Naive thymus-derived CD8-positive, alpha-beta T cell (primary cell): ENCODE results near the gene TESK2. TPM values are rescaled to one million over a fixed set of nuclear protein-coding genes. Genes with fewer than 3 reads are reported as not detected.

Experiments
- ATAC-seq, 2 donors: fragments of 150-1000 bp; cut with Tn5 transposase in 1 of 2; sonication (Bioruptor Pico), chemical (Tn5 transposase) in 1 of 2; 1 replicate in 1 of 2; 2 replicates in 1 of 2; pipeline ENCODE4 v1.10.0; 2021; ENCODE audit warnings: mild to moderate bottlenecking in 2 of 2, moderate library complexity in 2 of 2
- POLR2A ChIA-PET: fragments of 350-600 bp; sonication (Branson Sonifier 250); formaldehyde crosslinking; loops from one replicate; lab custom pipeline; 2021; ENCODE audit warnings: antibody characterized with exemption; lab: Charles Lee
- DNase-seq, 10 donors: peaks; one replicate each; pipeline versions ENCODE4 v3.0.0 to v3.0.0-alpha.2; 2020 to 2022
- H3K27ac Mint-ChIP-seq, 10 donors: one replicate each; pipeline ENCODE4 v1.8.0; 2020 to 2022; ENCODE audit warnings: mild to moderate bottlenecking in 10 of 10, mixed read lengths in 10 of 10, moderate library complexity in 4 of 10, inconsistent platforms in 1 of 10
- H3K27me3 Mint-ChIP-seq, 5 donors: one replicate each; pipeline ENCODE4 v1.8.0; 2021 to 2022; ENCODE audit warnings: mixed read lengths in 5 of 5
- H3K36me3 Mint-ChIP-seq, 3 donors: one replicate each; pipeline ENCODE4 v1.8.0; 2020 to 2022; ENCODE audit warnings: mixed read lengths in 3 of 3, mild to moderate bottlenecking in 2 of 3, inconsistent platforms in 1 of 3
- H3K4me1 Mint-ChIP-seq, 4 donors: one replicate each; pipeline ENCODE4 v1.8.0; 2021 to 2022; ENCODE audit warnings: mixed read lengths in 4 of 4
- H3K4me3 Mint-ChIP-seq, 10 donors: one replicate each; pipeline ENCODE4 v1.8.0; 2020 to 2022; ENCODE audit warnings: mild to moderate bottlenecking in 10 of 10, mixed read lengths in 10 of 10, moderate library complexity in 6 of 10, inconsistent platforms in 1 of 10
- H3K9me3 Mint-ChIP-seq, 9 donors: one replicate each; pipeline ENCODE4 v1.8.0; 2020 to 2022; ENCODE audit warnings: mixed read lengths in 9 of 9, mild to moderate bottlenecking in 3 of 9, inconsistent platforms in 1 of 9, moderate library complexity in 1 of 9
- polyA plus RNA-seq, 3 donors: library from polyadenylated mRNA; unstranded; fragments of 300-500 nt; fragmentation: Illumina TruSeq; gene quantifications; one replicate each; pipeline ENCODE4 v1.2.3, GENCODE V29; 2021
- total RNA-seq, 8 experiments: library from RNA in 2 of 8; stranded (reverse) in 2 of 8; gene quantifications; one replicate each; pipeline ENCODE4 v1.2.3 and lab custom pipeline; 2021 to 2026

TESK2 gene
- total and polyA plus RNA-seq, 5 experiments from 2014 or later = 2.3 to 10.0 (median 3.1) TPM

DNA sequence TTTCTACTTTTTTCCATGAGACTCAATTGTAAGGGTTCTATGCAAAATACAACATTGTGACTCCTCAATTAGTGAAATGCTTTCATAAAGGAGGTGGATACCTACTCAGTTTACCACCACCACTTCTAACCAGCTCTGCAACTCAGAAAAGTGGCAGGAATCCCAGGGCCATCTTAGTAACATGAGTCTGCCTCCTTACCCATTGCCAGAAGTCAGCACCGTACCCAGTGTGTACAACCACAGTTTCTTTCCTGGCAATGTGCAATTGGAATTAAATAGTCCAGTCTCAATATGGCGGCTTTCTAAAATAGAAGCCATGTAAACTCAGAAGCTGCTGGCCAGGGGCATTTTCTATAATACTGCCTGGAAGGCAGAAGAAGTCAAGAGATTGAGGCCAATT, 32.1 kb downstream of the TESK2 start:
- no peak for DNase-seq
- Mint-ChIP-seq H3K9me3 (no peaks in the 10 kb centered on the region), H3K27ac (no peak overlapping the region), H3K4me1 (peaks cover 0 to 2% (median 0%) of the 10 kb centered on the region in 4 donors), H3K27me3 (no peaks in the 10 kb centered on the region), H3K36me3 (peaks cover 0 to 8% (median 0%) of the 10 kb centered on the region in 3 donors), H3K4me3 (no peak overlapping the region)
- POLR2A ChIA-PET = interaction anchor here (0.7 kb wide), 1 partner anchor 679 kb away, joined by 3 read pairs; no protein-coding TSS in a partner anchor
- no peak for ATAC-seq

- POLR2A ChIA-PET = no interaction called here
- Mint-ChIP-seq H3K27me3 (no peaks in the 10 kb centered on the region), H3K36me3 (peaks cover 5 to 10% (median 7%) of the 10 kb centered on the region in 3 donors), H3K4me3 (no peak overlapping the region), H3K27ac (no peak overlapping the region), H3K9me3 (no peaks in the 10 kb centered on the region), H3K4me1 (peaks cover 0 to 2% (median 0%) of the 10 kb centered on the region in 4 donors)
- DNase-seq (no peak), ATAC-seq (no peak)
Observed at GRCh38 chr1:45456531-45456930, 34.4 kb downstream of the TESK2 start.

DNA sequence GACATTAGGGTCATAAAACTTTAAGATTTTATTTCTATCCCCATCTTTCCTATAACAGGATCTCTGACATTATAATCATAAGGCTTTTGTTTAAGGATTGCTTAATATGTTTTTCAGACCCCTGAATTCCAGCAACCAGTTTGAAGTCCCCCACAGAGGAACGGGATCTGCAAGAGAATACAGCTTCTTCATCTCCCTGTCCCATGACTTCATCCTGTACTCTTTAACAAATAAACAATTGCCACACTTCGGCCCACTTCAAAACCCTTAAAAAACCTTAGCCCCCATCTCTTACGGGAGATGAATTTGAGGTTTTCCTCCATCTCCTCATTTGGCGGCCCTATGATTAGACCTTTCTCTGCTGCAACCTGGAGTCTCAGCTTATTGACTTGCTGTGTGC, 35.8 kb downstream of the TESK2 start:
- Mint-ChIP-seq H3K9me3 (no peaks in the 10 kb centered on the region), H3K4me1 (peaks cover 0 to 2% (median 0%) of the 10 kb centered on the region in 4 donors), H3K36me3 (peaks cover 5 to 10% (median 7%) of the 10 kb centered on the region in 3 donors), H3K27ac (peak overlapping the region in 1 of 10 donors; percentile 29), H3K4me3 (no peak overlapping the region), H3K27me3 (no peaks in the 10 kb centered on the region)
- ATAC-seq (no peak), DNase-seq (no peak)
- POLR2A ChIA-PET = no interaction called here

DNA sequence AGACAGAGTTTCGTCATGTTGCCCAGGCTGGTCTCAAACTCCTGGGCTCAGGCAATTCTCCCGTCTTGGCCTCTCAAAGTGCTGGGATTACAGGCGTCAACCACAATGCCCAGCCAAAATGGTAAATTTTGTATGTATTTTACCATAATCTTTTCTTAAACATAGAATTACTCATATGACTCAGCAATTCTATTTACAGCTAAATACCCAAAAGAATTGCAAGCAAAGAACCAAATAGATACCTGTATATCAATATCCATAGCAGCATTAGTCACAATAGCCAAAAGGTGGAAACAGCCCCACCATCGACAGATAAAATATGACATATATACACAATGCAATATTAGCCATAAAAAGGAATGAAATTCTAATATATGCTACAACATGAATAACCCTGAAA, 36.5 kb downstream of the TESK2 start:
- H3K4me1 Mint-ChIP-seq = peaks cover 0 to 2% (median 0%) of the 10 kb centered on the region in 4 donors
- no peak overlapping the region for H3K27ac Mint-ChIP-seq
- no peak overlapping the region for H3K4me3 Mint-ChIP-seq
- POLR2A ChIA-PET = no interaction called here
- DNase-seq (no peak), ATAC-seq (no peak)
- no peaks in the 10 kb centered on the region for H3K9me3 Mint-ChIP-seq
- H3K27me3 Mint-ChIP-seq = no peaks in the 10 kb centered on the region
- H3K36me3 Mint-ChIP-seq = peaks cover 5 to 10% (median 7%) of the 10 kb centered on the region in 3 donors

- DNase-seq = no peak
- Mint-ChIP-seq H3K27me3 (no peaks in the 10 kb centered on the region), H3K4me3 (no peak overlapping the region), H3K27ac (peak overlapping the region in 1 of 10 donors; percentile 53), H3K36me3 (peaks cover 5 to 10% (median 10%) of the 10 kb centered on the region in 3 donors), H3K9me3 (no peaks in the 10 kb centered on the region), H3K4me1 (peaks cover 0 to 2% (median 0%) of the 10 kb centered on the region in 4 donors)
- no peak for ATAC-seq
- POLR2A ChIA-PET = no interaction called here
Observed at GRCh38 chr1:45452503-45452902, 38.5 kb downstream of the TESK2 start.

GRCh38 chr1:45448357-45448756, 42.6 kb downstream of the TESK2 start:
- Mint-ChIP-seq H3K4me3 (no peak overlapping the region), H3K4me1 (no peaks in the 10 kb centered on the region), H3K27me3 (no peaks in the 10 kb centered on the region), H3K36me3 (peaks cover 3 to 10% (median 5%) of the 10 kb centered on the region in 3 donors), H3K9me3 (no peaks in the 10 kb centered on the region), H3K27ac (no peak overlapping the region)
- no peak for ATAC-seq
- POLR2A ChIA-PET = no interaction called here
- no peak for DNase-seq

DNA sequence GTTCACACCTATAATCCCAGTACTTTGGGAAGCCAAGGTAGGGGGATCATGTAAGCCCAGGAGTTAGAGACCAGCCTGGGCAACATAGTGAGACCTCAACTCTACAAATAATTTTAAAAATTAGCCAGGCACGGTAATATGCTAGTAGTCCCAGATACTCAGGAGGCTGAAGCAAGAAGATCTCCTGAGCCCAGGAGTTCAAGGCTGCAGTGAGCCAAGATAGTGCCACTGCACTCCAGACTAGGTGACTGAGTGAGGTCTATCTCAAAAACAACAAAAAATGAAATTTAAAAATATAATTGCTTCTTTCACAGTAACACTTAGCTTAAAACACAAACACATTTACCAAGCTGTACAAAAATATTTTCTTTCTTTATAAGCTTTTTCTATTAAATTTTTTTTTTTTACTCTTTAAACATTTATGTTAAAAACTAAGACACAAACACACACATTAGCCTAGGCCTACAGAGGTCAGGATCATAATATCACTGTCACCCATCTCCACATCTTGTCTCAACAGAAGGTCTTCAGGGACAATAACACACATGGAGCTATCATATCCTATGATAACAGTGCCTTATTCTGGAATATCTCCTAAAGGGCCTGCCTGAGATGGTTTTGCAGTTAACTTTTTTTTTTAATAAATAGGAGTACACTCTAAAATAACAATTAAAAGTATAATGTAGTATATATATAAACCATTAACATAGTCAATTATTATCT, 43.9 kb downstream of the TESK2 start:
- Mint-ChIP-seq H3K27ac (no peak overlapping the region), H3K27me3 (no peaks in the 10 kb centered on the region)
- POLR2A ChIA-PET = interaction anchor here (0.6 kb wide), 1 partner anchor 11 kb away, joined by 5 read pairs; no protein-coding TSS in a partner anchor

DNA sequence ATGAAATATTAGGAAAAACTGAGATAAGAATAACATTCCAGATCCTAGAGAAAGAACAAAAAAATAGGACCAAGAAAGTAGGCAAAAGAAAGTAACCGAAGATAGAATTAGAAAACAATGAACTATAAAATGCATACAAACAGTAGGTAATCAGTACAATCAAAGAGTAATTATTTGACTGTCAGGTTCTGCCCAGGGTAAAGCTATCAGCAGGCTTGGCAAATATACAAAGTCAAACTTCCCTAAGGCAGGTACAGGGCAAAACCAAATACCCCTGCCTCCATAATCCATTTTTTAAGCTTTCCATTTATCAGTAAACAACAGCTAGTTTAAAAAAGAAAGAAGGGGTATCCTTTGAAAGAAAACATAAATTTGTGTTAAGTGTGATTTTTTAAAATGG, 44.4 kb downstream of the TESK2 start:
- DNase-seq (no peak), ATAC-seq (no peak)
- Mint-ChIP-seq H3K4me1 (no peaks in the 10 kb centered on the region), H3K27me3 (no peaks in the 10 kb centered on the region), H3K36me3 (peaks cover 0 to 6% (median 0%) of the 10 kb centered on the region in 3 donors), H3K4me3 (no peak overlapping the region), H3K9me3 (no peaks in the 10 kb centered on the region), H3K27ac (no peak overlapping the region)
- POLR2A ChIA-PET = interaction anchor here (0.6 kb wide), 1 partner anchor 33 kb away, joined by 5 read pairs; no protein-coding TSS in a partner anchor

More for the DNA sequence above, 43.9 kb downstream of the TESK2 start:
- H3K4me3 Mint-ChIP-seq = no peak overlapping the region
- DNase-seq = no peak
- no peaks in the 10 kb centered on the region for H3K9me3 Mint-ChIP-seq
- no peaks in the 10 kb centered on the region for H3K4me1 Mint-ChIP-seq
- ATAC-seq = no peak
- H3K36me3 Mint-ChIP-seq = peaks cover under 1 to 8% (median 1%) of the 10 kb centered on the region in 3 donors

DNA sequence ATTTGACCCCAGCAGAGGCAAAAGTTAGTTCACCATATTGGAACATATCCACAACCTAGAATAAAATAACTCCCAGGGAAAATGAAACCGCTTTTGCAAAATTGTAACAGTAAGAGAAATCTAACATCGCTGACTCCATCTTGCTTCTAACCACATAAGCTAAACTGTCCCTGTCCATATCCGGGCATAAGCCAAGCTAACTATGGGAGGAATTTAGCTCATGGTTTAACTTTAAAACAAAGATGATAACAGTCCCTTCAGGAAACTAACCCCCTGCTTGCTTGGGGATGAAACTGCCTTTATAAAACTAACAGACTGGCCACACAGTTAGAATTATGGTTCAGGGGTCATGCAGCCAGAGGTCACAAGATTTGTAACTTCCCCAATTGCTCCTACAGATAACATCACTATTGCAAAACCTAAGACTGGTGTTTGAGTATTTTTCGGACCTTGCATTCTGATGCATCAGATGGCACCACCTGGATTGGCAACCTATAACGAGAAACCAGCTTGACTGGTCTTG, 46.3 kb downstream of the TESK2 start:
- no peaks in the 10 kb centered on the region for H3K27me3 Mint-ChIP-seq
- no peaks in the 10 kb centered on the region for H3K9me3 Mint-ChIP-seq
- no peak overlapping the region for H3K4me3 Mint-ChIP-seq
- H3K27ac Mint-ChIP-seq = no peak overlapping the region
- POLR2A ChIA-PET = no interaction called here
- ATAC-seq = no peak
- H3K36me3 Mint-ChIP-seq = peaks cover 0 to 6% (median 0%) of the 10 kb centered on the region in 3 donors
- DNase-seq = no peak
- H3K4me1 Mint-ChIP-seq = no peaks in the 10 kb centered on the region

GRCh38 chr1:45443580-45444446, 47.1 kb downstream of the TESK2 start:
- POLR2A ChIA-PET = interaction anchor here (0.6 kb wide), 1 partner anchor 1388 kb away, joined by 5 read pairs; no protein-coding TSS in a partner anchor

DNA sequence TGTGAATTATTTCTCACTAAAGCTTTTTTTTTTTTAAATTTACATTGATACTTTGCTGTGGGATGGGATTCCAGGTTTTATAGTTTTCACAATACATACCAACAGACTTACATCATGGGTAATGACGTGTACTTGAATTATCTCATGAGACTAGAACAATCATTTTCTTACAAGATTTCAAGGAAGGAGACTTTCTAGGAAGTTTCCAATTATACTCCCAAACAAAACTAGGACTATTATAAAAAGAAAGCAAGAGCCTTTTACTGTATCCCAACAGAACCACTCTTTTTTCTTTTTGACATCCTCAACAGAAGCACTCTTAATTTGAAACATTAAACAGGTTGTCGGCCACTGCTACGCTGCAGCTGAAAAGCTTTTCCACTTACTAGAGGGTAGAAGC, 48.7 kb downstream of the TESK2 start:
- Mint-ChIP-seq H3K27ac (peak overlapping the region in 1 of 10 donors; percentile 59), H3K27me3 (no peaks in the 10 kb centered on the region), H3K4me3 (no peak overlapping the region), H3K4me1 (no peaks in the 10 kb centered on the region), H3K9me3 (no peaks in the 10 kb centered on the region), H3K36me3 (peaks cover 0 to 8% (median 0%) of the 10 kb centered on the region in 3 donors)
- POLR2A ChIA-PET = interaction anchor here (0.6 kb wide), 2 partner anchors 49 to 610 kb away, joined by 3 to 4 read pairs; partner anchors contain the start of gene TESK2
- ATAC-seq = no peak
- DNase-seq = no peak

More at GRCh38 chr1:45443580-45444446, 47.1 kb downstream of the TESK2 start:
- ATAC-seq (no peak), DNase-seq (no peak)
- Mint-ChIP-seq H3K9me3 (no peaks in the 10 kb centered on the region), H3K4me3 (no peak overlapping the region), H3K36me3 (peaks cover 0 to 10% (median 0%) of the 10 kb centered on the region in 3 donors), H3K27ac (no peak overlapping the region), H3K4me1 (no peaks in the 10 kb centered on the region), H3K27me3 (no peaks in the 10 kb centered on the region)

GRCh38 chr1:45437323-45437722, 53.6 kb downstream of the TESK2 start:
- Mint-ChIP-seq H3K27me3 (no peaks in the 10 kb centered on the region), H3K4me1 (no peaks in the 10 kb centered on the region), H3K4me3 (no peak overlapping the region), H3K27ac (no peak overlapping the region), H3K36me3 (peaks cover 0 to 5% (median 0%) of the 10 kb centered on the region in 3 donors), H3K9me3 (no peaks in the 10 kb centered on the region)
- no peak for DNase-seq
- POLR2A ChIA-PET = no interaction called here
- ATAC-seq = no peak
